HepG2 (cell line): ENCODE data around the gene FGF14. TPM values are rescaled to one million over a fixed set of nuclear protein-coding genes. Genes with fewer than 3 reads are reported as not detected.

Source experiments
- ATAC-seq: fragments of 200-7000 bp; cut with Tn5 transposase; 3 replicates; pipeline ENCODE4 v1.9.1; 2020; ENCODE audit warnings: mild to moderate bottlenecking, moderate library complexity
- BruUV-seq: library from RNA; stranded (reverse); fragments of 400-500 nt; replicated peaks from 2 replicates; lab custom pipeline; 2021; lab: Mats Ljungman, UMichigan
- CTCF ChIA-PET: fragments of 300-600 bp; formaldehyde crosslinking; extraction: SDS; loops from one replicate; lab custom pipeline; 2021; ENCODE audit warnings: low total read pairs, inconsistent platforms, low intra/inter-chr PET ratio; lab: Yijun Ruan, JAX
- POLR2A ChIA-PET: fragments of 350-600 bp; sonication (Branson Sonifier 250); formaldehyde crosslinking; loops from one replicate; lab custom pipeline; 2020; ENCODE audit warnings: antibody characterized with exemption, inconsistent platforms; lab: Yijun Ruan, JAX
- DNase-seq: peaks from one replicate; pipeline ENCODE4 v3.0.0-alpha.2; 2015; ENCODE audit warnings: low spot score
- FAIRE-seq: peaks from 3 replicates; lab custom pipeline; 2011; peaks lifted over from hg19 to GRCh38; lab: Jason Lieb, UNC
- H2AFZ ChIP-seq: one replicate; pipeline ENCODE4 v1.6.1; 2011; ENCODE audit warnings: low read length, inconsistent platforms
- H3K27ac ChIP-seq: fragments of 300-600 bp; 3 replicates; pipeline ENCODE4 v1.8.0; 2011; ENCODE audit warnings: mixed run types, mild to moderate bottlenecking, mixed read lengths, low read length, inconsistent platforms; ENCODE audit not compliant: insufficient read depth; ENCODE audit errors: extremely low read length
- H3K27me3 ChIP-seq, 2 experiments: fragments of 200-600 bp in 1 of 2; 2 replicates in 1 of 2; 3 replicates in 1 of 2; pipeline versions ENCODE4 v1.6.0 to v1.8.0; 2011; ENCODE audit warnings: low read length in 2 of 2, mild to moderate bottlenecking in 2 of 2, moderate library complexity in 2 of 2, inconsistent platforms in 1 of 2; ENCODE audit not compliant: insufficient read depth in 2 of 2, control insufficient read depth in 1 of 2
- H3K36me3 ChIP-seq, 2 experiments: fragments of 200-600 bp in 1 of 2; replicated peaks in 1 of 2; 2 replicates in 1 of 2; 3 replicates in 1 of 2; pipeline versions ENCODE4 v1.5.1 to v1.8.0; 2011; ENCODE audit warnings: low read length in 2 of 2, inconsistent platforms in 1 of 2; ENCODE audit not compliant: insufficient read depth in 2 of 2, control insufficient read depth in 1 of 2
- H3K4me1 ChIP-seq: 2 replicates; pipeline ENCODE4 v1.5.1; 2012; ENCODE audit warnings: low read length, inconsistent platforms; ENCODE audit not compliant: insufficient read depth
- H3K4me2 ChIP-seq: 2 replicates; pipeline ENCODE4 v1.6.0; 2011; ENCODE audit warnings: low read depth, low read length, inconsistent platforms
- H3K4me3 ChIP-seq, 3 experiments: fragments of 200-600 bp in 1 of 3; sonication (generic), shearing (Covaris generic) in 1 of 3; replicated peaks in 1 of 3; 2 replicates each; pipeline ENCODE4 v1.5.1; 2011 to 2016; ENCODE audit warnings: low read length in 3 of 3, inconsistent platforms in 2 of 3, low read depth in 2 of 3, mild to moderate bottlenecking in 2 of 3, control low read depth in 1 of 3, mixed read lengths in 1 of 3; ENCODE audit not compliant: insufficient read depth in 1 of 3
- H3K79me2 ChIP-seq: one replicate; pipeline ENCODE4 v1.6.1; 2011; ENCODE audit warnings: low read length, inconsistent platforms; ENCODE audit not compliant: insufficient read depth
- H3K9ac ChIP-seq: 2 replicates; pipeline ENCODE4 v1.6.0; 2011; ENCODE audit warnings: mild to moderate bottlenecking, low read depth, low read length, inconsistent platforms; ENCODE audit not compliant: insufficient read depth
- H3K9me3 ChIP-seq: 2 replicates; pipeline ENCODE4 v1.5.1; 2012; ENCODE audit warnings: mild to moderate bottlenecking, low read length
- H4K20me1 ChIP-seq: 2 replicates; pipeline ENCODE4 v1.6.0; 2011; ENCODE audit warnings: inconsistent platforms, mild to moderate bottlenecking, low read length, moderate library complexity; ENCODE audit not compliant: insufficient read depth
- ATAD3A ChIP-seq: sonication (generic); formaldehyde crosslinking; IDR thresholded peaks from 2 replicates; pipeline ENCODE4 v1.4.0; 2020; ENCODE audit warnings: missing genetic modification reagents
- KIAA2018 ChIP-seq: sonication (generic); formaldehyde crosslinking; IDR thresholded peaks from 2 replicates; pipeline ENCODE4 v1.5.0; 2020; ENCODE audit warnings: mild to moderate bottlenecking, missing genetic modification reagents, borderline replicate concordance
- MED1 ChIP-seq: sonication (generic); formaldehyde crosslinking; IDR thresholded peaks from 2 replicates; pipeline ENCODE4 v1.4.0; 2020; ENCODE audit warnings: missing genetic modification reagents
- MED13 ChIP-seq: sonication (generic); formaldehyde crosslinking; IDR thresholded peaks from 2 replicates; pipeline ENCODE4 v1.5.0; 2020; ENCODE audit warnings: missing genetic modification reagents
- MXD4 ChIP-seq: IDR thresholded peaks from 2 replicates; pipeline ENCODE4 v1.6.1; 2016; ENCODE audit warnings: mild to moderate bottlenecking, missing biosample characterization, missing genetic modification reagents
- ZNF687 ChIP-seq: sonication (generic); formaldehyde crosslinking; IDR thresholded peaks from 2 replicates; pipeline ENCODE4 v1.5.1; 2020; ENCODE audit warnings: mild to moderate bottlenecking, missing genetic modification reagents, moderate library complexity
- WGBS: methylation state at CpG from one replicate; pipeline ENCODE4 v1.1.6; 2017; ENCODE audit warnings: low lambda C conversion rate; 5-methylcytosine and 5-hydroxymethylcytosine counted together
- in situ Hi-C: cut with HindIII; loops from 2 replicates; pipeline ENCODE4 v1.10.0; 2017; ENCODE audit warnings: low pct_unique_long_range_greater_than_20kb; ENCODE audit not compliant: extremely low pct_ligation_motif_present
- intact Hi-C: fragments of 100-400 bp; cut with micrococcal nuclease; formaldehyde crosslinking; loops from one replicate; pipeline ENCODE4 v1.10.0; 2022; ENCODE audit not compliant: unreplicated experiment
- polyA plus RNA-seq, 8 experiments: library from polyadenylated mRNA; depleted of rRNA in 3 of 8; stranded (reverse) in 7 of 8; unstranded in 1 of 8; fragments of >200 nt; fragmentation: Illumina TruSeq in 4 of 8; extraction: Trizol in 4 of 8; gene quantifications; 2 replicates each; pipeline versions ENCODE4 v1.2.1 to v1.2.3, GENCODE V29; 2011 to 2016; ENCODE audit warnings: low read depth in 4 of 8, missing spikeins in 1 of 8, mixed read lengths in 1 of 8; ENCODE audit not compliant: insufficient read depth in 1 of 8
- total RNA-seq, 5 experiments: library from RNA; depleted of rRNA; stranded (reverse); fragments of >200 nt; fragmentation: Illumina TruSeq; extraction: Trizol; gene quantifications; 2 replicates each; pipeline ENCODE4 v1.2.3, GENCODE V29; 2016; ENCODE audit warnings: low read depth in 1 of 5

Gene FGF14
- total and polyA plus RNA-seq, 2 of the 13 experiments (the other 11 are each of a cell fraction or from before 2014, with no cell fraction given): not detected

- Histone ChIP-seq H3K27me3 (no peaks in the 10 kb centered on the region), H2AFZ (no peak overlapping the region), H3K4me3 (peak overlapping the region in 1 of 3 experiments; percentile 5; a peak in 1 of 6 replicates), H3K4me1 (peaks cover 22% of the 10 kb centered on the region)
- in situ Hi-C loops (no loop called here), intact Hi-C loops (no loop called here)
- WGBS: 45% methylated on average over 6 of the region's 8 CpGs
- 0 out of 2 replicates have a peak, but pooled peaks have one; percentile 31 for TF ChIP-seq ZNF687 (CRISPR knock-in tag)
- TF ChIP-seq MED1: no peak
- no peak for TF ChIP-seq ATAD3A (CRISPR knock-in tag)
- no peak for TF ChIP-seq MED13 (CRISPR knock-in tag)
- TF ChIP-seq, all 625 proteins: peak for 1
- H3K9me3 ChIP-seq: no peaks in the 10 kb centered on the region
- no peaks in the 10 kb centered on the region for H3K36me3 ChIP-seq
- CTCF ChIA-PET: no interaction called here
- BruUV-seq: no TSS peak
- no peaks in the 10 kb centered on the region for H3K79me2 ChIP-seq
- no peak overlapping the region for H3K9ac ChIP-seq
- H3K27ac ChIP-seq: no peak overlapping the region
- no peaks in the 10 kb centered on the region for H4K20me1 ChIP-seq
- ATAC-seq (peak; percentile 80), FAIRE-seq (no peak), DNase-seq (no peak)
- peak overlapping the region; percentile 36; the same call in 1 of the 2 replicates for H3K4me2 ChIP-seq
- POLR2A ChIA-PET: no interaction called here
Measured at GRCh38 chr13:102236830-102237229, 165.0 kb downstream of the FGF14 start.

GRCh38 chr13:102236341-102236740, 165.5 kb downstream of the FGF14 start:
- H3K27ac ChIP-seq: peak overlapping the region; percentile 9
- no peak overlapping the region for H3K9ac ChIP-seq
- CTCF ChIA-PET: no interaction called here
- in situ Hi-C loops: no loop called here
- H3K4me2 ChIP-seq: peak overlapping the region; percentile 36; the same call in 1 of the 2 replicates
- H3K4me3 ChIP-seq: peak overlapping the region in 1 of 3 experiments; percentile 5; a peak in 1 of 6 replicates
- no peaks in the 10 kb centered on the region for H4K20me1 ChIP-seq
- no peaks in the 10 kb centered on the region for H3K36me3 ChIP-seq
- H3K4me1 ChIP-seq: peaks cover 22% of the 10 kb centered on the region
- intact Hi-C loops: no loop called here
- no TSS peak for BruUV-seq
- H3K79me2 ChIP-seq: no peaks in the 10 kb centered on the region
- ATAC-seq: peak; percentile 97
- no peak for FAIRE-seq
- H3K27me3 ChIP-seq: no peaks in the 10 kb centered on the region
- no peak overlapping the region for H2AFZ ChIP-seq
- no peaks in the 10 kb centered on the region for H3K9me3 ChIP-seq
- 6% methylated on average over 7 of the region's 7 CpGs for WGBS
- peak; percentile 25 for DNase-seq
- POLR2A ChIA-PET: no interaction called here
- no peak for TF ChIP-seq KIAA2018 (CRISPR knock-in tag)
- no peak for TF ChIP-seq MXD4 (CRISPR knock-in tag)
